ENCODE measurements around the gene SND1. TPM values are rescaled to one million over a fixed set of nuclear protein-coding genes. Genes with fewer than 3 reads are reported as not detected.

Gene SND1
- total and polyA plus RNA-seq, 10 of the 15 experiments (the other 5 are each of a cell fraction or from before 2014, with no cell fraction given), result 52.4 to 270 (median 146) TPM

- TF ChIP-seq TCF7 (IDR thresholded peaks at IDR 0.05; ENCODE audit: borderline replicate concordance) (no peak), FOS (IDR thresholded peaks at IDR 0.05; ENCODE audit: borderline replicate concordance, extremely low read depth, insufficient read length) (no peak), POLR2AphosphoS2 (IDR thresholded peaks at IDR 0.05; ENCODE audit: low read depth, low read length) (no peak)
Measured at GRCh38 chr7:127690337-127690736, 38.3 kb downstream of the SND1 start (continued).

- WGBS (ENCODE audit: insufficient coverage, insufficient replicate concordance, low lambda C conversion rate, missing lambda C conversion rate), result 94% methylated on average over 3 of the region's 3 CpGs
- DNase-seq (ENCODE audit: low read depth, low spot score) (no peak), ATAC-seq (no peak), FAIRE-seq (no peak)
- Histone ChIP-seq H3K4me3 (no peak overlapping the region), H3K4me1 (ENCODE audit: control insufficient read depth, insufficient read depth, low read length) (peaks cover 16% of the 10 kb centered on the region), H3K9ac (ENCODE audit: control insufficient read depth, insufficient read depth, low read length) (no peak overlapping the region), H3K27ac (ENCODE audit: control insufficient read depth, insufficient read depth) (no peak overlapping the region), H3K36me3 (ENCODE audit: control insufficient read depth in 2 of 2, insufficient read depth in 2 of 2, low read length in 1 of 2) (peaks cover 11 to 37% of the 10 kb centered on the region in 2 experiments), H3K9me3 (replicated peaks; ENCODE audit: control insufficient read depth, insufficient read depth, low read length) (no peaks in the 10 kb centered on the region; the same call in 1 of the 3 replicates), H4K20me1 (ENCODE audit: control insufficient read depth, insufficient read depth) (no peaks in the 10 kb centered on the region; the same call in 1 of the 2 replicates), H3K27me3 (replicated peaks in 1 of 2; ENCODE audit: control insufficient read depth in 2 of 2, insufficient read depth in 2 of 2, low read length in 1 of 2) (no peaks in the 10 kb centered on the region), H2AFZ (ENCODE audit: control insufficient read depth, low read depth, low read length) (no peak overlapping the region), H3K79me2 (ENCODE audit: control insufficient read depth, insufficient read depth, low read length) (peaks cover 44% of the 10 kb centered on the region), H3K4me2 (ENCODE audit: control insufficient read depth, insufficient read depth) (no peak overlapping the region)
- SMC1A ChIA-PET (ENCODE audit: uncharacterized antibody, unreplicated experiment), result interaction anchor here (1.0 to 1.2 kb wide), 2 partner anchors 9 to 209 kb away, joined by 3 read pairs; no protein-coding TSS in a partner anchor
- in situ Hi-C loops (cut with MboI) (no loop called here), intact Hi-C loops (cut with micrococcal nuclease; ENCODE audit: unreplicated experiment) (no loop called here)
- POLR2A ChIA-PET, result no interaction called here
- no TSS peak for BruUV-seq (replicated peaks)
- RAD21 ChIA-PET (ENCODE audit: unreplicated experiment), result no interaction called here
- CTCF ChIA-PET, result interaction anchor here (1.0 to 1.2 kb wide), 3 partner anchors 13 to 345 kb away, joined by 3 to 5 read pairs (median 3); no protein-coding TSS in a partner anchor
- TF ChIP-seq ZBTB11 (CRISPR knock-in tag; IDR thresholded peaks at IDR 0.05) (no peak), SUZ12 (IDR thresholded peaks at IDR 0.05; ENCODE audit: unreplicated experiment) (no peak), TBL1XR1 (IDR thresholded peaks at IDR 0.05; ENCODE audit: low read depth, low read length) (no peak), SIX5 (IDR thresholded peaks at IDR 0.05; ENCODE audit: low read depth, low read length, severe bottlenecking) (no peak), MAX (IDR thresholded peaks at IDR 0.05; ENCODE audit: low read depth, low read length) (no peak), IRF5 (IDR thresholded peaks at IDR 0.05; ENCODE audit: borderline replicate concordance) (no peak), HSF1 (IDR thresholded peaks at IDR 0.05; ENCODE audit: low read depth, low read length) (no peak), FOS (IDR thresholded peaks at IDR 0.05; ENCODE audit: borderline replicate concordance, extremely low read depth, insufficient read length) (no peak), SMARCA5 (IDR thresholded peaks at IDR 0.05) (no peak), CREB1 (IDR thresholded peaks at IDR 0.05; ENCODE audit: low read depth) (no peak), NR2C2 (IDR thresholded peaks at IDR 0.05; ENCODE audit: borderline replicate concordance, control insufficient read depth, insufficient read length, low read depth) (no peak), BCL11A (IDR thresholded peaks at IDR 0.05; ENCODE audit: low read depth, low read length) (no peak), IKZF1 (conservative IDR thresholded peaks at IDR 0.05) (no peak)
Measured at GRCh38 chr7:127690806-127691205, 38.8 kb downstream of the SND1 start.

Data from GM12878 (cell line).